Nephron progenitor cell (in vitro differentiated cells): ENCODE results near the gene MEIS1.
A peak's percentile ranks its signal among the peaks of the same experiment; 100 is the strongest.

Experiments used
- DNase-seq: peaks from one replicate; pipeline ENCODE4 v3.0.0; 2021
- H3K27ac Mint-ChIP-seq: 2 replicates; pipeline ENCODE4 v1.8.0; 2021; ENCODE audit warnings: mild to moderate bottlenecking, moderate library complexity, mixed read lengths
- H3K27me3 Mint-ChIP-seq: 2 replicates; pipeline ENCODE4 v1.8.0; 2021; ENCODE audit warnings: mild to moderate bottlenecking, low read depth, mixed read lengths; ENCODE audit not compliant: poor library complexity
- H3K36me3 Mint-ChIP-seq: 2 replicates; pipeline ENCODE4 v1.8.0; 2021; ENCODE audit warnings: low read depth, mixed read lengths
- H3K4me1 Mint-ChIP-seq: 2 replicates; pipeline ENCODE4 v1.8.0; 2021; ENCODE audit warnings: mixed read lengths
- H3K4me3 Mint-ChIP-seq: 2 replicates; pipeline ENCODE4 v1.8.0; 2021; ENCODE audit warnings: mild to moderate bottlenecking, moderate library complexity, mixed read lengths
- H3K9me3 Mint-ChIP-seq: 2 replicates; pipeline ENCODE4 v1.8.0; 2021; ENCODE audit warnings: mild to moderate bottlenecking, moderate library complexity, mixed read lengths
- CTCF ChIP-seq: fragments of 200-600 bp; sonication (generic); IDR thresholded peaks from 2 replicates; pipeline ENCODE4 v1.5.0; 2021; ENCODE audit warnings: antibody characterized with exemption

The MEIS1 gene

GRCh38 chr2:66577321-66578053 lies 142.6 kb downstream of the MEIS1 start:
- H3K27ac Mint-ChIP-seq: peak overlapping the region; percentile 99
- H3K4me1 Mint-ChIP-seq: peaks cover 50% of the 10 kb centered on the region
- H3K9me3 Mint-ChIP-seq: no peaks in the 10 kb centered on the region
- peak; percentile 52 for DNase-seq
- H3K27me3 Mint-ChIP-seq: peaks cover 7% of the 10 kb centered on the region
- no peaks in the 10 kb centered on the region for H3K36me3 Mint-ChIP-seq
- no peak overlapping the region for H3K4me3 Mint-ChIP-seq
- TF ChIP-seq CTCF: no peak

- H3K36me3 Mint-ChIP-seq: no peaks in the 10 kb centered on the region
- no peak for TF ChIP-seq CTCF
- H3K27me3 Mint-ChIP-seq: peaks cover 7% of the 10 kb centered on the region
- peak overlapping the region; percentile 99 for H3K27ac Mint-ChIP-seq
- H3K9me3 Mint-ChIP-seq: no peaks in the 10 kb centered on the region
- no peak overlapping the region for H3K4me3 Mint-ChIP-seq
- peak; percentile 37 for DNase-seq
- peaks cover 46% of the 10 kb centered on the region for H3K4me1 Mint-ChIP-seq
Observed at GRCh38 chr2:66578054-66578686, 143.2 kb downstream of the MEIS1 start.

GRCh38 chr2:66578687-66579106 lies 143.8 kb downstream of the MEIS1 start:
- DNase-seq: no peak
- Mint-ChIP-seq H3K4me1 (peaks cover 42% of the 10 kb centered on the region), H3K9me3 (no peaks in the 10 kb centered on the region), H3K36me3 (no peaks in the 10 kb centered on the region), H3K4me3 (no peak overlapping the region), H3K27ac (peak overlapping the region; percentile 99), H3K27me3 (peaks cover 7% of the 10 kb centered on the region)
- no peak for TF ChIP-seq CTCF

GRCh38 chr2:66579186-66580126 lies 144.5 kb downstream of the MEIS1 start:
- peaks cover 38% of the 10 kb centered on the region for H3K4me1 Mint-ChIP-seq
- no peak for TF ChIP-seq CTCF
- no peak for DNase-seq
- H3K27ac Mint-ChIP-seq: peak overlapping the region; percentile 99
- no peak overlapping the region for H3K4me3 Mint-ChIP-seq
- H3K36me3 Mint-ChIP-seq: no peaks in the 10 kb centered on the region
- H3K9me3 Mint-ChIP-seq: no peaks in the 10 kb centered on the region
- peaks cover 7% of the 10 kb centered on the region for H3K27me3 Mint-ChIP-seq

GRCh38 chr2:66580166-66581049 lies 145.5 kb downstream of the MEIS1 start:
- no peak overlapping the region for H3K4me3 Mint-ChIP-seq
- peaks cover 7% of the 10 kb centered on the region for H3K27me3 Mint-ChIP-seq
- peaks cover 39% of the 10 kb centered on the region for H3K4me1 Mint-ChIP-seq

More at GRCh38 chr2:66580166-66581049, 145.5 kb downstream of the MEIS1 start:
- TF ChIP-seq CTCF: no peak
- DNase-seq: no peak
- H3K36me3 Mint-ChIP-seq: no peaks in the 10 kb centered on the region
- H3K9me3 Mint-ChIP-seq: no peaks in the 10 kb centered on the region
- peak overlapping the region; percentile 97 for H3K27ac Mint-ChIP-seq
